Measurements from ENCODE around the gene SNRPA.
A peak's percentile ranks its signal among the peaks of the same experiment; 100 is the strongest.
"Not testable (repeated sequence)": the region's sequence is repeated elsewhere in the genome, so short reads cannot be mapped to it uniquely, and the experiment has no call there.

The SNRPA gene

DNA sequence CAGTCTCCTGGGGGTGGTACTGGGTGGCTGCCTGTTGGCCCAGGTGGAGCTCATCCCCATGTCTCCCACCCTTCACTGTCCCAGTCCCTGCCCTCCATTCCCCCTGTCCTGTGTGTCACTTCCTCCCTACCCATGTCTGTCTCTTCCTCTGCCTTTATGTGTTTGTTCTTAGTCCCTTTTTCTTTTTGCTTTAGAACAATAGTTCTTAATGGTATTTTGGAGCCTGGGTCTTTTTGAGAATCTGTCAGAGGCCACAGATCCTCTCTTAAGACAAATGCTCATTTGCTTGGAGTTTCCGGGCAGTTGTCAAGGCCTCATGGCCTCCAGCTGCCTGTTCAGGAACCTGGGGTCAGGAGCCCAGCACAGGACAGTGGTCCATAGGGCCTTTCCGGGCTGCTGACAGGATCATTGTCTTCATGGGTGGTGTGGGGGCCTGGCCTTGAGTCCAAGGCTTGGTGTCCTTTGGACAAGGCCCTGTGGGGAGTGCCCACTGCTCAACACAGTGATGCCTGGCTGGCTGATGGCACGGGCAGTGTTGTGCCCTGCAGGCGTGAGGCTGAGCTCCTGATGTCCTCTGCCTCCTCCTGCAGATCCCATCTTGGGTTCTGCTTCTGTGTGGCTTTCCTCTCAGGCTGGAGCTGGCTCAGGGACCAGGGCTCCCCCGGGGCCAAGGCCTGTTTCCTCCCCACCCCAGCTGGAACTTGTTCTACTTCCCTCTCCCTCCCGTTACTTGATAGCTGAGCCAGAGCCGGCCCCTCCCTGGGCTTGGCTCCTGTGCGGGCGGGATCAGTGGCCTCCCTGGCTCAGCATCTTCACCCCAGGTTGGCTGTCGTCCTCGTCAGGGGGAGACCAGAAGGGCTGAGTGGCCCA lies 51.5 kb downstream of the SNRPA start:
- DNase-seq: no peak

DNA sequence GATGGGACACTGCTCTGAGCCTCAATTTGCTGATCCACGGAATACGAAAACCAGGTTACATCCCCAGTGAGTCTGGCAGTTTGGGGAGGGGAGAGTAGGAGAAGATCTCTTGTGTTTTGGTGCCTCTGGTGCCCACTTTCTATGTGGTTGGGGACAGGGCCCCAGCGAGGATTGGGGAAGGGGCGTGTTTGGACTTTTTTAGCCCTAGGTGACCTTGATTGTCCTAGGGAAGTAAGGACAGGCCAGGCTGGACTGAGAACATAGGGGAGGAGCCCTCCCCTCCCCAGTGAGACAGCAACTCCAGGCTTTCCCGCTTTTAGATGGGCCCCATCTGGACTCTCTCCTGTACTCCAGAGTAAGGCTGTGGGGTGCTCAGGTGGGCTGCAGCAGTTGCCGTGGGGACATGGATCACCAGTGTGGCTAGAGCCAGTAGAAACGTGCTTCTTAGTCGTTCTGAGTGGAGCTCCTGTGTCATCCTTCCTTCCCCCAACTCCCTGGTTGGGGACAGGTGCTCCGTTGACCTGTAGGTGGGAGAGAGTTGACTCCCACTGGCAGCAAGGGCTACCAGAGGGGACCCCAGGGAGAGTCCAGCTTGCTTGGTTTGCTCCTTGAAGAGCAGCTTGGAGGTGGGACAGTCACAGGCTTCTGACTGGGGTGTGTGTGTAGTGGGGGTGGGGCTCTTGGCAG lies 52.3 kb downstream of the SNRPA start:
- DNase-seq: no peak

DNA sequence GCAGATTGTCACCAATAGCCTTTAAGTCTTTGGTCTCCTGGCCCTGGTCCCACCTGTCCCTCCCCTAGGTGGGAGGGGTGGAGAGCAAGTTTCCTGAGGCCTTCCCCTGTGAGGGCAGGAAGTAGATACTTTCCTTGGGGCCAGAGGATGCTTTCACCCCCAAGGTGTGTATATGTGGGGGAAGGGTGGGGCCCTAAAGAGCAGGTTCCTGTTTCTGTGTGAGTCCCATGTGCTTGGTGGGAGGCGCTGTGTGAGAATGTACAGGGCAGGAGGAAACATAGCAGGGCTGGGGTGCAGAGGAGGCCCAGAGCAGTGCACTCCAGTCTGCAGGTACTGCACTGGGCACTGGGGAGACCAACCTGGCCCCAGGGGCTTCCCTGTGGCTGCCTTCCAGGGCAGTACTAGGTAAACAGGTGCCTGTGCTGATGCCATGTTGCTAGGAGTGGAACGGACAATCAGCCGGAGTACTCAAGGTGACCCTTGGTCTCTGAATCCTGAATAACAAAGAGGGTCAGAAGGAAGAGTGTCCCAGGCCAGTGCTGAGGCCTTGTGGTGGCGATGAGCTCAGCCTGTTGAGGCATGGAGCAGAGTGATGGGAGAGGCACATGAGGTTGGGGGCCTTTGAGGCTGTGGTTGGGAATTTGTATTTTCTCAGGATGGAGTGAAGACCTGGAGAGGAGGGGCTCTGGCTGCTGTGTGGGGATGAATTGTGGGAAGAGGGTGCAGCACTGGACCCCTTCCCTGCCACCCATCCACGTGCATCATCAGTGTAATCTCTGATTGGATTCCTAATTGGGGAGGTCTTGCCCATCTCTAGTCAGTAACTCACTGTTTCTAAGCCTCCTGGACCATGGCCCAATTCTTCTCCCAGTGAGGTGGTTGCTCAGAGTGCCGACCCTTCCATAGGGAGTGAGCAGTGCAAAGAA lies 53.1 kb downstream of the SNRPA start:
- DNase-seq: no peak

DNA sequence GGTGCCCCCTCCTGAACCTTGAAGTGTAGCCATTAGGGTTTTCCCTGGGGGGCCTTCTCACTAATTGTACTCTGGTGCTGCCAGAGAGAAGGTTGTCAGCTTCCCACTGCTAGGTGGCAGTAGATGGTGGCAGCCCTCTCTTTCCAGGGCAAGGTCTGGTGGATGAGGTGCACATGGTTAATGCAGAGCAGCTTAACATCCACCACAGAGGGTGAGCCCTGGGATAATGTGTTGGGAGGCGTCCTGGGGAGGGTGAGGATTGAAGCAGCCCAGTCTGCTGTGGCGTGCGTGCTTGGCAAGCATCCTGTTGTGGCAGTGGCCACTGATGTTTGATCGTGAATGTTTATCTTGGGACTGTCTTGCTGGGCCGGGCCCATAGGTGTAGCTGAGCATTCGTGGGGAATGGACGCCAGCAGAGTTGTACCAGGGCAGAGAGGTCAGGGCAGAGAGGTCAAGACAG lies 53.8 kb downstream of the SNRPA start:
- DNase-seq: no peak

DNA sequence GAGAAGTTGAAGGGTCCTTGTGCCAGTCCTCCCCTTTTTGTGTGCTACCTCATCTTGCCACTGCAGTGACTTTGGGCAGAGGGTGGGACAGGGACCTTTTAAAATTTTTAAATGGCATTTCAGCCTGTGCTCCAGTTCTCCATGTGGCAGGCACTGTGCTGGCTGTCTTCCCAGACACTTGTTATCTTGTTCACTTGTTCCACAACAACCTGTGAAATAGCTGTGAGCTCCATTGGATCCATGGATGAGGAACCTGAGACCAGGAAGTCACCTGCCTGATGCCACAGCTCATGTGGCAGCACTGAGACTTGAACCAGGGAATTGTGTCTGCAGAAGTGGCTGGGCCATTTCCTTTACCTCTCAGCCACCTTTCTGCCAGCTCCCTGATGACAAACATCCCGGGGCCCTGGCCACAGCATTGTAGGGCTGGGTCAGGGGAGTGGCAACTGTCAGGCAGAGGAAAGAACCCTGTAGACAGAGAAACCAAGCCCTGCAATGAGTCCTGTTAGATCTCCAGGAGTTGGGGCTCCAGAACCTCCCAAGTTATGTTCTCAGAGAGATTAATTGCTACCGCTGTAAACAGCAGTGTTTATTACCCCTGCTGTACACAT lies 54.4 kb downstream of the SNRPA start:
- DNase-seq: no peak

DNA sequence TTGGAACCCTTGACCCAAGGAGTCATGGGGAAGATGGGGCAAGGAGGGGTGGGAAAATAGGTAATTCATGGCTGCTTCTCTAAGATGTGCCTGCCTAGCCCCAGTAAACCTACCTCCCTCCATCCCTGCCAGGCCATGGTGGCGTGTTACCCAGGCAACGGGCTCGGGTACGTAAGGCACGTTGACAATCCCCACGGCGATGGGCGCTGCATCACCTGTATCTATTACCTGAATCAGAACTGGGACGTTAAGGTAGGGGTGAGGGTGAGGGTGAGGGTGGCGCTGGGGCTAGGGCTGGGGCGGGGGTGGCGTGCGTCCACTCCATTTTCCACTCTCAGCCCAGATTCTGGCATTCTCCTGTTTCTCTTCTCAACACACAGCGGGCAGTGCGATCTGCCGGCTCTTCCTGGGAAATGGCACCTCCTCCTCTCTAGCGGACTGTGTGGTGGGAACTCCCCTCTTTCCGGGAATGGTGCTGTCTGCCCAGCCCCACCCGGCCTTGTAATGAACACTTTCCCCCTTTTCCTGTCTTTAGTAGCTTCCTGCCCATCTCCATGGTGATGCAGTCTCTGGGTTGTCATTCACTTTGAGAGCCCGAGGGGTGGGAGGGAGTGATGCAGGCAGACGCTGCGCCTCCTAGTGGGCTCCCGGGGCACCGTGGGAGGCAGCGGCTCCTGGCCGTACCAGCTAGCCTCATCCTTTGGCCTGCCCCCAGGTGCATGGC lies 55.6 kb downstream of the SNRPA start:
- peak; percentile 87 for DNase-seq

DNA sequence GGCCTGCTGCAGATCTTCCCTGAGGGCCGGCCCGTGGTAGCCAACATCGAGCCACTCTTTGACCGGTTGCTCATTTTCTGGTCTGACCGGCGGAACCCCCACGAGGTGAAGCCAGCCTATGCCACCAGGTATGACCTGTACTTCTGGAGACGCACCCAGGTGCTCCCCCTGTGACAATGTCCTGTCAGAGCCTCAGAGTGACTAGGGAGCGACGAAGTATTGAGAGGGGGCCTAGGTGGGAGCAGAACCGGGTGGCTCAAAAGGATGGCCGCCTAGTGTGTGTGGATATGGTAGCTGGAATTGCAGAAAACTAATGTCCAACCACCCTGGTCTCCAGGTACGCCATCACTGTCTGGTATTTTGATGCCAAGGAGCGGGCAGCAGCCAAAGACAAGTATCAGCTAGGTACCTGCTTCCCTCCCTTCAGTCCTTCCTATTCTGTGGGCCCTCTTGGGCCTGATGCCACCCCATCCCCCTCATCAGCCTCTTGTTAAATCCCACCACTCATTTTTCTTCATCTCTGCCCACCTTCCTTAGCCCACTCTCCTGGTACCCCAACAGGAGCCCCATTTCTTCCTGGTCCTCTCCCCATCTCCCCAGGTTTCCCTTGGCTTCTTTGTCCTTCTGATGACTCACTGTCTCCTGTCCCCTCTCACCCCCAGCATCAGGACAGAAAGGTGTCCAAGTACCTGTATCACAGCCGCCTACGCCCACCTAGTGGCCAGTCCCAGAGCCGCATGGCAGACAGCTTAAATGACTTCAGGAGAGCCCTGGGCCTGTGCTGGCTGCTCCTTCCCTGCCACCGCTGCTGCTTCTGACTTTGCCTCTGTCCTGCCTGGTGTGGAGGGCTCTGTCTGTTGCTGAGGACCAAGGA lies 56.4 kb downstream of the SNRPA start:
- no peak for DNase-seq

DNA sequence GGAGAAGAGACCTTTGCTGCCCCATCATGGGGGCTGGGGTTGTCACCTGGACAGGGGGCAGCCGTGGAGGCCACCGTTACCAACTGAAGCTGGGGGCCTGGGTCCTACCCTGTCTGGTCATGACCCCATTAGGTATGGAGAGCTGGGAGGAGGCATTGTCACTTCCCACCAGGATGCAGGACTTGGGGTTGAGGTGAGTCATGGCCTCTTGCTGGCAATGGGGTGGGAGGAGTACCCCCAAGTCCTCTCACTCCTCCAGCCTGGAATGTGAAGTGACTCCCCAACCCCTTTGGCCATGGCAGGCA lies 57.0 kb downstream of the SNRPA start:
- no peak for DNase-seq

DNA sequence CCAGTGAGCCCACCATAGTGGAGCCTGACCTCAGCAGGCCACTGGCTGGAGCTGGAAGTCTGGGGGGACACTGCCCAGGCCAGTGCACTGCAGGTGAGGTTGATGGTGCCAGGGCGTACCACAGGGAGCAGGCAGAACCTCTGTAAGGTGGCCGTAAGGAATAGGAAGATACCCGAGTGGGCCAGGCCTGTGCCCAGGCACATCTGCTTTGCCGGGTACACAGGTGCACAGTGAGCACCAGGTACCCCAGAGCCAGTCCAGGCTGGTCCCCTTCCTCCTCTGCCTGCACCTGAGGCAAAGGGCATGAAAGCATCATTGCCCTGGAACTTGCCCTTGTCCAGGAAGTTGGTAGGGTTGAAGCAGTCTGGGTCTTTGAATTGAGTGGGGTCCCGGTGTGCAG lies 57.5 kb downstream of the SNRPA start:
- DNase-seq: no peak

DNA sequence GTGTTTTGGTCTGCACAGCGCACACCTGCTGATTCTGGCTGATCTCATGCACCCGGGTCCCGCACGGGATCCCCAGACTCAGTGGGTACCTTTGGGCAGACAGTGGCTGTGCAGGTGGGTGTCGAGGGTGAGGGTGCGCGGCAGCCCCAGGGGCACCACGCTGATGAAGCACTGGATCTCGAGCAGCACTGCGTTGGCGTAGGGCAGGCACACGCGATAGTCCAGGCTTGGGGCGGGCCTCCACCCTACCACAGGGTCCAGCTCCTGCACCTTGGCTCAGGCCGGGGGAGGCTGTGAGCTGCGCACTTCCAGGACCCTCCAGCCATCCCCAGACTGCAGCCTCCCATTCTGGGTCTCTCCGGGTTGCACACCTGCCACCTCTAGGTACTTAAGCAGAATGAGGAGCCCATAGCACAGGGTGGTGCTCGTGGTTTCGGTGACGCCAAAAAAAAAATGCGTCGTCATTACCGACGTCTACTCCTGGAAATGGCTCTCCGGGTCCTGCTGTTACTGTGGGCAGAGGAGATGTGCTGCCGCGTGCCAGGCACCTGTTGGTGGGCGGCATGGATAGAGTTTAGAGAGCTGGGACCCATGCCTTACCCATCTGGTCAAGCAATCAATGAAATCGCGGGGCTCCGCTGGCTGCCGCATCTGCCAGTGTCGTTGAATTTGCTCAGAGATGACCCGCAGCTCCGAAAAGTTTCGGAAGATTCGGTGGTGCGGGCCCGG lies 58.5 kb downstream of the SNRPA start:
- DNase-seq: no peak

DNA sequence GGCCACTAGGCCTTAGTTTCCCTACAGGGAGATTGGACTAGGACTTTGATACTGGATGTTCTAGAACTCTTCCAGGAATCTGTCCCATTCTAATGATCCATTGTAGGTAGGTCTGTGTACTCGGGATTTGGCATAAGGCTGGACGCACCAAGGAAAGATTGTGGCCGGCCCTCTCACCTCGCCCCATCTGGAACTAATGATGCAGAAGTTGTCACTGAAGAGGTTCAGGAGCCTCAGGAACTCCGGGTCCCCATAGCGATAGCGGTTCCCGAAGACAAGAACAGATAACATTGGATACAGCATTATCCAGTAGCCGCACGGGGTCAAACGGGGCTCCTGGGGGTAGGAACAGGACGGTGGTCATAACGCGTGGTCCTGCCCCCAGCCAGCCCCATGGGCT lies 59.2 kb downstream of the SNRPA start:
- no peak for DNase-seq

DNA sequence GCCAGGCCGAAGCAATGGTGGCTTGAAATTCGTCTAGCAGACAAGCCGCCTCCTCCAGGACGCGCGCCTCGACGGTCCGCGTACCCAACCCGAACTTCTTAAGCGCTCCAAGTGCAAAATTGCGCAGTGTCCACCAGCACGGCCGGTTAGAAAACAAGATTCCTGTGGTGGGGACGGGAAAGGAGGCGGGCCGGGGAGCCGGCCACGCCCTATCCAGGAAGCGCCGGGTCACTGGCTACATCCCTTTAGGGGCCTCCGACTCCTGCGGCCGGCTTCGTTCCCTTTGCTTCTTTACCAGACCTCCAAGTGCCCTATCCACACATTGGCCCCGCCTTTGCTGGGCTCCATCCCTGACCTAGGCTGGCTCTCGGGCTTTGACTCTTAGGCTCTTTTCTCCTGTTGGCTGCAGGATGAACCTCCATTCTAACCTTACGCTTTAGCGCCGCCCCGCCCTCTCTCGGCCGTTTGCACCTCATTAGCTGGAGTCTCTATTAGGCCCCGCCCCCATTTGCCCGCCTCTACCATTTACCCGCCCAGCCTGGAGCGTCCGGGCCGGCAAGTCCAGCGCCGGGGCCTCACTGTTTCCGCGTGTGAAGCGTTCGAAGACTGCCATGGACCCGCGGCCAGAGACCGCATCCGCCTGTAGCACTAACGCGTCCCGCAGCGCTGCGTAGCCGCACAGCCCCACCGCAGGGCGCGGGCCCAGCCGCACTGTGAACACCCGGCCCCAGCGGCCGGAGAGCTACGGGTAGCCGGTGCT lies 59.8 kb downstream of the SNRPA start:
- not testable (repeated sequence) for DNase-seq

DNA sequence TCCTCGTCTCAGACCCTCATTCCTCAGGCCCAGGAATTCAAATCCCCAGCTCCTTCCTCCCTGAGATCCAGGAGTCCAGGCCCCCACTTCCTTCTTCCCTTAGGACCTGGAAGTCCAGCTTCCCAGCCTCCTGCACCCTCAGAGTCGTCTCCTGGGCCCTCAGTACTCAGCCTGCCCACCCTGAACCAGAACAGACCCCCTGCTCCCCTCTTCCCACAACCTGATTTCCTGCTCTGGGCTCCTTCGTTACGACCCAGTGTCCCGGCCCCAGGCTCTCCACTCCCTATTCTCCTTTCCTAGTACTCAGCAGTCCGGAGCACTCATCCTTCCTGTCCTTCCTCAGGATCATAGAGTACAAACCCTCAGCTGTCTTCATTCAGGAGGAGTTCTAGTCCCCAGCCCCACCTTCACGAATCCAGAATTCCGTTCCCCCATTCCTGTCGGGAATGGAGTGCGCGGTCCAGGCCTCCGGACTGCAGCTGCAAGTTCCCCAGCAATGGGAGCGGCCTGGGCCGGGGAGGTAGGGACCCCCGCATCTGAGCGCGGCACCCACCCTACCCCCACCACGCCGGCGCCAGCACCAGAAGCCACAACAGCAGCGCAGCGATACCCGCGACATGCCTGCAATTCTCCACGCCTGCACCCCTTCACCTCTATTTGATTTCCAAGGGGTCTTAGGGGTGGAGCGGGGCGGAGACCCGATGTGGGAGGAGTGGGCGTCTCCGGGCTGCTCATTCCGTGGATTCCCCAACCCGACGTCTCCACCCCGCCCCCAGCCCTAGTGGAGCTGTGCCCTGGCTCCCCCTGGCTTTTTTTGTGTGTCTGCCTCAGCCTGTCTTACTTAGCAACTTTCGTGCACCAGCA lies 60.7 kb downstream of the SNRPA start:
- no peak for DNase-seq

DNA sequence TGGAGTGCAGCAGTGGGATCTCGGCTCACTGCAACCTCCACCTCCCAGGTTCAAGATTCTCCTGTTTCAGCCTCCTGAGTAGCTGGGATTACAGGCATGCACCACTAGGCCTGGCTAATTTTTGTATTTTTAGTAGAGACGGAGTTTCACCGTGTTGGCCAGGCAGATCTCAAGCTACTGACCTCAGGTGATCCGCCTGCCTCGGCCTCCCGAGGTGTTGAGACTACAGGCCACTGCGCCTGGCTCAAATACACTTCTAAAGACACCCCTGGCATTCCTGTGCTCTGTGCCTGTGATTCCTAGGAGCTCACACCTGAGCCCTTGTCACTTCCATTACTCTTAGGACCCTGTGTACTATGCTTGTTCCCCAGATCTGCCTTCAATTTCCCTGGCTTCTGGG lies 61.6 kb downstream of the SNRPA start:
- DNase-seq: not testable (repeated sequence)

DNA sequence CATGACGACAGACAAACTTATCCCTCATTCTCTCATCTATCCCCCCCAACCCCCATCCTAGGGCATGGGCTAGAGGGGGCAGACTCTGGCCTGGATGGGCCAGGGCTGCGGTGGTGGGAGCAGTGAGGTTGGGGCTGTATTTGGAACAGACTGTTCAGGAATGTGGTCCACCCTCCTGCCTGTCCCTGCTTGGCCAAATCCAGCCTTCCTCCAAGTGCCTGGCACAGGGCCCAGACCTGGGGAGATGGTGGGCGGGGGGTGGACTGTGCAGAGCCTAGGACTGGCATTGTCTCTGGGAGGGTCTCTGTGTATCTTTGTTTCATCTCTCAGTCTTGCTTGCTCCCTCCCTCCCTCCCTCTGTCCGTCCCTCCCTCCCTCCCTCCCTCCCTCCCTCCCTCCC lies 62.2 kb downstream of the SNRPA start:
- DNase-seq: no peak

All from NCI-H187 treated with DMSO at 0.1 percent for 48 hours (cell line).